ENCODE data around the gene MYO1D.
A peak's percentile ranks its signal among the peaks of the same experiment; 100 is the strongest.
"Not testable (repeated sequence)": the region's sequence is repeated elsewhere in the genome, so short reads cannot be mapped to it uniquely, and the experiment has no call there.

Gene MYO1D

GRCh38 chr17:32876417-32877163, at the start of gene MYO1D:
TSS of gene MYO1D (minus strand) at chr17:32877124. CDS start at chr17:32876872, 252 bp downstream.
- DNase-seq = peak; percentile 49

GRCh38 chr17:32926183-32926582, 49.3 kb upstream of the MYO1D start:
- DNase-seq = no peak

GRCh38 chr17:32923905-32924304, 47.0 kb upstream of the MYO1D start:
- not testable (repeated sequence) for DNase-seq

DNA sequence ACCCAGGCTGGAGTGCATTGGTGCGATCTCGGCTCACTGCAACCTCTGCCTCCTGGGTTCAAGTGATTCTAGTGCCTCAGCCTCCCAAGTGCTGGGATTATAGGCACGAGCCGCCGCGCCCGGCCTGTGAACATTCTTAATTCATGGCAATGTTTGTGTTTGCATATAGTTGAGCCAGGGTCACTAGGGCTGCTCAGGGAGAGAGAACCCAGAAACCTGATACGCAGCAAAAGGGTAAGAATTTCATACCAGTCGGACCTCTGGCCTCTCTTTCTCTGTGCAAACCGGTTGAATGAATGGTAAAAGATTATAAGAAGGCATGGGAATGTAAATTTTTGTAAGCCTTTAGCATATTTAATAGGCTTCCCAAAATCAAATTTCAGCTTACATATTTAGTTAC, 44.1 kb upstream of the MYO1D start:
- DNase-seq = no peak

DNA sequence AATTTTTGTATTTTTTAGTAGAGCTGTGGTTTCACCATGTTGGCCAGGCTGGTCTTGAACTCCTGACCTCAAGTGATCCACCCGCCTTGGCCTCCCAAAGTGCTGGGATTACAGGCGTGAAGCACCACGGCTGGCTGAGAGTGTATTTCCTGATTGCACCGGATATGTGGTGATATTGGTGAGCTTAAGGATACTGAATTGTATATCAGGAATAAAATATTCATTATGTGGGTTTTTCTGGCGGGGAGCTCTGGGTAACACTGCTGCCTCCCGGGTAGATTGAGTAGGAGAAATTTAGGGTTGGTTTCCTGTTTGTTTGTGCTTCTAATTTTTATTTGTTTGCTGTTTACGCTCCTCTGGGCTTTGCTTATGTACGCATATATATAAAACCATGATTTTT, 43.4 kb upstream of the MYO1D start:
- no peak for DNase-seq

- DNase-seq = not testable (repeated sequence)
Observed at GRCh38 chr17:32919876-32920275, 43.0 kb upstream of the MYO1D start.

GRCh38 chr17:32917842-32918241, 40.9 kb upstream of the MYO1D start:
- DNase-seq = no peak

GRCh38 chr17:32917081-32917480, 40.2 kb upstream of the MYO1D start:
- DNase-seq = no peak

- DNase-seq = no peak
Observed at GRCh38 chr17:32916134-32916533, 39.2 kb upstream of the MYO1D start.

DNA sequence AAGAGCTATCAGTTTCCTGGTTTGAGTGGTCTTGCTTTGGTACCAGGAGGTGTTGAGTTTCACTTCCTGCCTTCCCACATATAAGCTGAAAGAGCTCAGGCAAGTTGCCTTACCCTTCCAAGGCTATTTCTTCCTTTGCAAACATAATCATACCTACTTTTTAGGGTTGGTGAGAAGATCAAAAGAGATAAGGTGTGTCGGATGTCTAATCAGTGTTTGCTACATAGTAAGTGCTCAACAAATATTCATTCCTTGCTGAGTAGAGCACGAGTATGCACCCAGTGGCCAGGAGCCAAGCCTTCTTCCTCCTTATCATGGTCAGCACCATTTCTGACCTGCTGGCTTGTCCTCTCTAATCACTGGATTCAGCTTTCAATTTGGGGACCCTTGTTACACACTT, 38.3 kb upstream of the MYO1D start:
- DNase-seq = peak; percentile 7

GRCh38 chr17:32914181-32914580, 37.3 kb upstream of the MYO1D start:
- no peak for DNase-seq

- DNase-seq = no peak
Observed at GRCh38 chr17:32913593-32913992, 36.7 kb upstream of the MYO1D start.

DNA sequence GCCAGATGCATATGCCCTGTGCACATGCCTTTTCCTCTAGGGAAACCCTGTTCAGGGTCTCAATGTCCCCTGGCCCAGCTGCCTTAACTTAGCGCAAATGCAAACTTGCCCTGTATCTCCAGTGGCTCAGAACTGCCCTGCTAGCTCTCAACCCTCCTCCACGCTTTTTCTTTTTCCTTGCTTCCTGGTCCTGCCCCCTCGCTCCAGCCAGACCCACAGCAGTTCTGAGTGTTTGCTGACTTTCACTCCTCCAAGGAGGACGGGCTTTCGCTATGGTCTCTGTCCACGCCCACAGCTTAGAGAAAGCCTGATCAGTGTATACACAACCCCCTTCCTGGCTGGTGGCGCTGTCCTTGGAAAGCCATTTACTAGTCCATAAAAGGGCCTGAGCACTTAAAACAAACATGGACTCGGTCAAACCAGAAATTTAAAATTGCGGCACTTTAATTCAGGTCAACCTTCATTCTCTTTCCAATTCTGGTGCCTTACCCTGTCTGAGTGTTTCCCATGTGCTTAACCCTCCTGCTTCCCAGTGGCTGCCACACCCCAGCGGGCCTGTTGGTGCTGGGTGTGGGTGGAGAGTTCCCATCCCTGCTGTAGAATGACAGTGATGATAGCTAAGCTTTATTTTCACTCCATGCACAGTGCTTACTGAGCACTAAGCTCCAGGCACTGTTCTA, 35.4 kb upstream of the MYO1D start:
- DNase-seq = peak; percentile 79

GRCh38 chr17:32910769-32911168, 33.8 kb upstream of the MYO1D start:
- no peak for DNase-seq

GRCh38 chr17:32909787-32910369, 33.0 kb upstream of the MYO1D start:
- DNase-seq = peak; percentile 17

DNA sequence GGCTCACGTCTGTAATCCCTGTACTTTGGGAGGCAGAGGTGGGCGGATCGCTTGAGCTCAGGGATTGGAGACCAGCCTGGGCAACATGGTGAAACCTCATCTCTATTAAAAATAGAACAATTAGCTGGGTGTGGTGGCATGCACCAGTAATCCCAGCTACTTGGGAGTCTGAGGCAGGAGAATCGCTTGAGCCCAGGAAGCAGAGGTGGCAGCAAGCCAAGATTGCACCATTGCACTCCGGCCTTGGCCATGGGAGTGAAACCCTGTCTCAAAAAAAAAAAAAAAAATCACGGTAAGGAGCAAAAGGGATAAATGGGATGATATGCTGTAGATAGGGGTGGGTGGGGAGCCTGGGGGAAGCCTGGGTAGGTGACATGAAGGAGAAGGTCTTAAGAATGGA, 30.7 kb upstream of the MYO1D start:
- no peak for DNase-seq

- DNase-seq = no peak
Observed at GRCh38 chr17:32904891-32905290, 28.0 kb upstream of the MYO1D start.

DNA sequence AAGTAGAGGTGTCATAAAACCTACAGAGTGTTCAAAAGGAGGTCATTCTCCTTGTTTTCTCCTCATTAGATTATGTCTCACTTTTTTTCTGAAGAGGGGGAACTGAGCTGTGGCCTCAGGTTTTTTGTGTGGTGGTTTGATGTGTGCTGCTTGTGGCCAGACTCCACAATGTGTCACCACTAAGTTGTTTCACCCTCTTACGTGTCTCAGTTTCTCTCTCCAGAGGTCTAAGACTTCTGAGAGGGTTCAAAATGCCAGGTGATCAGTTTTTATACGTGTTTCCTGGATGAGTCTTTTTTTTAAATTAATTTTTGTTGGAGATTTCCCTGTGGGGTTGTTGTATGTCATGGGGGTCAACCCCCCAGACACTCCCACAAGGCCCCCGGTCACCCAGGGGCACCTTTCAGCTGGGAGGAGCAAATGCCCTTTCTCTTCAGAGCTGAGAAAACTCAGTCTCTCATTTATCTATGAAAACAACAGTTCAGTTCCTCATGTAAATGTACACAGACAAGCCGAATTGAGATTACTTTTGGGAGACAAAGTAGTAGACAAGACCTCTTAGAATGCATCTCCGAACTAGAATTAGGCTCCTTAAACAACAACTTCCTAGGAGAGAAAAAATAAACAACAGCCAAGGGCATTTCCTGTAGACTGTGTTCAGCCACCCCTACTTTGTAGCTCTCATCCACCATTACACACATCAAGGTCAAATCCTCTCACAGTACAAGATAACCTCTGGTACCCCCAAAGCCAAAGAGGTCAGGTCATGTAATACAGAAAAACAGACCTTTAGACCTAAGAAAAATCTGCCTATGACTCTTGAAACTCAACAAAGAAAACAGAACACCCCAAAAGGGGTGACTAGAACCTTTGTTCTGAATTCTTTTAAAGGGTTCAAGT, 27.1 kb upstream of the MYO1D start:
- no peak for DNase-seq

DNA sequence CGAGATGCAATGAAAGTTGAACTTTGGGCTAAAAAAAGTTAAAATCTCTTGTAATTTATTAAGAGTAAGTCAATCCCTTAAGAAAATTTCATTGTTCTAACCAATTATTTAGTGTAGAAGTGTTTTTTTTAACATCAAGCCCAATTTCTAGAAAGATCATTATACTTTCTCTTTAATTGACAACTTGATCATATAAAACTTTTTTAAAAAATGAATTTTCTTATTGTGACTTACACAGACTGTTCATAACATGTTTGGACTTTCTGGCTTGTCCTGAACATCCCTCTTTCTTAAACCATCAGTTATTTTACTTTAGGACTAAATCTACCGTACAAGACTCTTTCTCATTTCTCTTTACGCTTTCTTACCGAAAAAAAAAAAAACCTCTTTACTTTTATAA, 24.8 kb upstream of the MYO1D start:
- no peak for DNase-seq

DNA sequence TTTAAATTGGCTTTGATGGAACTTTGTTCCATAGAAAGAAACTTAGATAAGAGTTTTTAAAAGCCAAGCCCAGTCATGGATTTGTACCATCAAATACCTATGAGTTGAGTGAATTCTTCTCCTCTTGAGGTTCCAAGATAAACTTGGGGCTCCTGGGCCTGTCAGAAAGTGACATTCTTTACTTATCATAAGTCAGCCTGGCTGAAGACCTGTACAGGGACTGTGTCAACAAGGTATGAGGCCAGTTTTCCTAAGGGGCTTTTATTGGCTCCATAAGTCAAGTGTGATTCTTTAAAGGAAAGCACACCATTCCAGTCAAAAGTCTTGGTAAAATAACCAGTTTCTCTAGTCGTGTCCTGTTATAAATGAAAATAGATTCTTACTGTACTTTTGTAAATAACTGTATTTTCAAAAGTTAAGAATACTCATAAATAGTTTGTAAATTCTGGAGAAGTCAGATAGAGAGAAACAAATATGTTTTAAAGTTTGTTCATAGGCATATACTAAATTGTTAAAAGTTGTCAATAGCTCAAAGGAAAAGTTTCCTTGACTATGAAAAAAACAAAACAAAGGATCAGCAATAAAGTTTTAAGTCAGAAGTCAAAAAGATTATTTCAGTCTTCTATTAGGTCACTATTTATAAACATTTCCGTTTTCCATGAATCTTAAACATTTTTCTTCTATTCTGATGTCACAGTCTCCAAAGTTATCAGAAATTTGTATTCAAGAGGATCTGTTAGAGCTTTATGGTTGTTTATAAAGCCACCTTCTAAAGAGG, 22.5 kb upstream of the MYO1D start:
- no peak for DNase-seq

GRCh38 chr17:32896647-32897258, 19.8 kb upstream of the MYO1D start:
- DNase-seq = no peak

DNA sequence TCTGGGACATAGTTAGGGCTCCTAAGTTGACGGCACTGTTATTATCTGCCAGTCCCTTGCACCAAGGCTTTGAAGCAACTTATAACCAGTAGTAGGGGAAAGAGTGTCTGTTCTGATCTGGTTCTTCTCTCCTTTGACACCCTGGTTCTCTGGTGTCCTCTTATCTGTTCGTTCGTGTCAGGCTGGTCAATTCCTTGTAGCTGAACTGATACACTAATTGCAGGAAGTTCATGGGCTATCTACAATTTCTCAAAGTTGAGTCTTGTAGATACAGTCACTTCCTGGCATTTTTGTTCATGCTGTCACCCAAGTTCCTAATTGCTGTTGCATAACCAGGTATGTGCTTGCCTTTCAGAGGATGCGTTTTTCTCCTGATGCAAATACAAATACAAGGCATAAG, 17.3 kb upstream of the MYO1D start:
- DNase-seq = no peak
